ENCODE data around the gene PDE6H. TPM values are rescaled to one million over a fixed set of nuclear protein-coding genes. Genes with fewer than 3 reads are reported as not detected.

Gene PDE6H
- total RNA-seq, 1 donor from 2014 or later = not detected

- no peak for TF ChIP-seq CTCF (IDR thresholded peaks at IDR 0.05; ENCODE audit: unreplicated experiment)
- no peak for DNase-seq (ENCODE audit: low spot score in 2 of 2, unreplicated experiment in 2 of 2)
- Mint-ChIP-seq H3K36me3 (no peaks in the 10 kb centered on the region), H3K27me3 (ENCODE audit: low read depth) (no peaks in the 10 kb centered on the region), H3K4me1 (peaks cover 47% of the 10 kb centered on the region), H3K27ac (peak overlapping the region; percentile 35), H3K4me3 (no peak overlapping the region), H3K9me3 (no peaks in the 10 kb centered on the region)
Observed at GRCh38 chr12:14956024-14956891, 16.6 kb upstream of the PDE6H start.

GRCh38 chr12:14956905-14957304 is 15.9 kb upstream of the PDE6H start:
- Mint-ChIP-seq H3K27me3 (ENCODE audit: low read depth) (no peaks in the 10 kb centered on the region), H3K4me1 (peaks cover 47% of the 10 kb centered on the region), H3K36me3 (no peaks in the 10 kb centered on the region), H3K27ac (no peak overlapping the region), H3K9me3 (no peaks in the 10 kb centered on the region), H3K4me3 (no peak overlapping the region)
- TF ChIP-seq CTCF (IDR thresholded peaks at IDR 0.05; ENCODE audit: unreplicated experiment) = no peak
- DNase-seq (ENCODE audit: low spot score in 2 of 2, unreplicated experiment in 2 of 2) = no peak

- no peak for TF ChIP-seq CTCF (IDR thresholded peaks at IDR 0.05; ENCODE audit: unreplicated experiment)
- Mint-ChIP-seq H3K27ac (peak overlapping the region; percentile 87), H3K4me1 (peaks cover 44% of the 10 kb centered on the region)
Observed at GRCh38 chr12:14957551-14958168, 15.2 kb upstream of the PDE6H start.

GRCh38 chr12:14958361-14959125 is 14.3 kb upstream of the PDE6H start:
- DNase-seq (ENCODE audit: low spot score in 2 of 2, unreplicated experiment in 2 of 2) = no peak
- H3K36me3 Mint-ChIP-seq = no peaks in the 10 kb centered on the region
- H3K4me1 Mint-ChIP-seq = peaks cover 44% of the 10 kb centered on the region
- H3K9me3 Mint-ChIP-seq = no peaks in the 10 kb centered on the region
- no peak overlapping the region for H3K4me3 Mint-ChIP-seq
- no peak for TF ChIP-seq CTCF (IDR thresholded peaks at IDR 0.05; ENCODE audit: unreplicated experiment)
- no peaks in the 10 kb centered on the region for H3K27me3 Mint-ChIP-seq (ENCODE audit: low read depth)
- peak overlapping the region; percentile 87 for H3K27ac Mint-ChIP-seq

More at GRCh38 chr12:14957551-14958168, 15.2 kb upstream of the PDE6H start:
- no peaks in the 10 kb centered on the region for H3K9me3 Mint-ChIP-seq
- H3K27me3 Mint-ChIP-seq (ENCODE audit: low read depth) = no peaks in the 10 kb centered on the region
- H3K4me3 Mint-ChIP-seq = no peak overlapping the region
- no peaks in the 10 kb centered on the region for H3K36me3 Mint-ChIP-seq
- DNase-seq (ENCODE audit: low spot score in 2 of 2, unreplicated experiment in 2 of 2) = no peak

- no peaks in the 10 kb centered on the region for H3K36me3 Mint-ChIP-seq
- H3K27ac Mint-ChIP-seq = no peak overlapping the region
- no peaks in the 10 kb centered on the region for H3K27me3 Mint-ChIP-seq (ENCODE audit: low read depth)
- H3K4me1 Mint-ChIP-seq = peaks cover 44% of the 10 kb centered on the region
- no peak for TF ChIP-seq CTCF (IDR thresholded peaks at IDR 0.05; ENCODE audit: unreplicated experiment)
- DNase-seq (ENCODE audit: low spot score in 2 of 2, unreplicated experiment in 2 of 2) = no peak
- no peaks in the 10 kb centered on the region for H3K9me3 Mint-ChIP-seq
- H3K4me3 Mint-ChIP-seq = no peak overlapping the region
Observed at GRCh38 chr12:14959126-14959440, 13.8 kb upstream of the PDE6H start.
